ENCODE measurements around the gene KCNQ1.

- TF ChIP-seq STAT1 (IDR thresholded peaks at IDR 0.05; ENCODE audit: unreplicated experiment), result no peak
- TF ChIP-seq JUNB (IDR thresholded peaks at IDR 0.05; ENCODE audit: unreplicated experiment), result no peak
- no peak for TF ChIP-seq CTCF (conservative IDR thresholded peaks at IDR 0.05; ENCODE audit: low read depth in 2 of 2)
- TF ChIP-seq EZH2 (IDR thresholded peaks at IDR 0.05; ENCODE audit: low read depth, unreplicated experiment), result no peak
These were observed 276.6 kb downstream of the KCNQ1 start for GRCh38 chr11:2721210-2721916.

All from GM23338 (cell line).